Activated T-cell treated with anti-CD3 and anti-CD28 coated beads, Interleukin-2, amount 50 U/mL, for 24 hours (primary cell): ENCODE data around the gene FBLN2.
"Not testable (repeated sequence)": the region's sequence is repeated elsewhere in the genome, so short reads cannot be mapped to it uniquely, and the experiment has no call there.

Experiments
- DNase-seq: peaks from one replicate; pipeline ENCODE4 v3.0.0-alpha.2; 2020
- H3K27ac Mint-ChIP-seq: 2 replicates; pipeline ENCODE4 v1.8.0; 2020; ENCODE audit warnings: mild to moderate bottlenecking, mixed read lengths
- H3K27me3 Mint-ChIP-seq: 2 replicates; pipeline ENCODE4 v1.8.0; 2020; ENCODE audit warnings: mixed read lengths
- H3K36me3 Mint-ChIP-seq: 2 replicates; pipeline ENCODE4 v1.8.0; 2020; ENCODE audit warnings: low read depth, mixed read lengths
- H3K4me1 Mint-ChIP-seq: 2 replicates; pipeline ENCODE4 v1.8.0; 2020; ENCODE audit warnings: low read depth, mixed read lengths
- H3K4me3 Mint-ChIP-seq: 2 replicates; pipeline ENCODE4 v1.8.0; 2020; ENCODE audit warnings: mild to moderate bottlenecking, moderate library complexity, mixed read lengths
- H3K9me3 Mint-ChIP-seq: 2 replicates; pipeline ENCODE4 v1.8.0; 2020; ENCODE audit warnings: mixed read lengths

The FBLN2 gene

GRCh38 chr3:13559764-13560525, 11.0 kb downstream of the FBLN2 start:
- H3K36me3 Mint-ChIP-seq: no peaks in the 10 kb centered on the region
- H3K27ac Mint-ChIP-seq: no peak overlapping the region
- H3K27me3 Mint-ChIP-seq: peaks cover 32% of the 10 kb centered on the region
- H3K4me1 Mint-ChIP-seq: peaks cover 4% of the 10 kb centered on the region
- no peak for DNase-seq
- H3K4me3 Mint-ChIP-seq: no peak overlapping the region
- H3K9me3 Mint-ChIP-seq: no peaks in the 10 kb centered on the region

DNA sequence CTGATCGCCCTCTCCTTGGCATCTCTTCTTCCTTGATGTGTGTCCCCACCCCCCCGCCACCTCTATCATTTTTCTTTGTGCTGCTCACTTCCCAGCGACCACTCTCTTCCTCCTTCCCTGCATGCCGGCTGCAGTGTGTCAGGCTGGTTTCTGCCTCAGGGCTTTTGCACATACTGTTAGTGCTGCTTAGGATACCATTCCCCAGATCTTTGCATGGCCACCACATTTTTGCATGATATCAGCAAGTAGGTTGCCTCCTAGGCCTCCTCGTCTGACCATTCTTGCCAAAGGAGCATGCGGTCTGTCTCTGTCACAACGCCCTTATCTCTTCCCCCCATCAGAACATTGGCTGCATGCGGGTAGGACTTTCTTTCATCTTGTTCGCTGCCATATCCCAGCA, 12.5 kb downstream of the FBLN2 start:
- no peak overlapping the region for H3K27ac Mint-ChIP-seq
- no peaks in the 10 kb centered on the region for H3K36me3 Mint-ChIP-seq
- H3K4me3 Mint-ChIP-seq: no peak overlapping the region

GRCh38 chr3:13561967-13562366, 13.0 kb downstream of the FBLN2 start:
- Mint-ChIP-seq H3K27me3 (peaks cover 24% of the 10 kb centered on the region), H3K9me3 (no peaks in the 10 kb centered on the region), H3K4me1 (peaks cover under 1% of the 10 kb centered on the region), H3K27ac (no peak overlapping the region), H3K4me3 (no peak overlapping the region), H3K36me3 (no peaks in the 10 kb centered on the region)
- no peak for DNase-seq

More for the DNA sequence above, 12.5 kb downstream of the FBLN2 start:
- Mint-ChIP-seq H3K27me3 (peaks cover 26% of the 10 kb centered on the region), H3K4me1 (peaks cover 2% of the 10 kb centered on the region), H3K9me3 (no peaks in the 10 kb centered on the region)
- DNase-seq: no peak

GRCh38 chr3:13562421-13562820, 13.5 kb downstream of the FBLN2 start:
- H3K4me1 Mint-ChIP-seq, H3K27ac Mint-ChIP-seq, DNase-seq, H3K36me3 Mint-ChIP-seq, H3K9me3 Mint-ChIP-seq, H3K4me3 Mint-ChIP-seq: not testable (repeated sequence)
- H3K27me3 Mint-ChIP-seq: peaks cover 23% of the 10 kb centered on the region

GRCh38 chr3:13563321-13563720, 14.4 kb downstream of the FBLN2 start:
- DNase-seq: no peak
- H3K4me1 Mint-ChIP-seq: no peaks in the 10 kb centered on the region
- no peak overlapping the region for H3K4me3 Mint-ChIP-seq
- H3K36me3 Mint-ChIP-seq: no peaks in the 10 kb centered on the region
- no peak overlapping the region for H3K27ac Mint-ChIP-seq
- H3K9me3 Mint-ChIP-seq: no peaks in the 10 kb centered on the region
- peaks cover 23% of the 10 kb centered on the region for H3K27me3 Mint-ChIP-seq

DNA sequence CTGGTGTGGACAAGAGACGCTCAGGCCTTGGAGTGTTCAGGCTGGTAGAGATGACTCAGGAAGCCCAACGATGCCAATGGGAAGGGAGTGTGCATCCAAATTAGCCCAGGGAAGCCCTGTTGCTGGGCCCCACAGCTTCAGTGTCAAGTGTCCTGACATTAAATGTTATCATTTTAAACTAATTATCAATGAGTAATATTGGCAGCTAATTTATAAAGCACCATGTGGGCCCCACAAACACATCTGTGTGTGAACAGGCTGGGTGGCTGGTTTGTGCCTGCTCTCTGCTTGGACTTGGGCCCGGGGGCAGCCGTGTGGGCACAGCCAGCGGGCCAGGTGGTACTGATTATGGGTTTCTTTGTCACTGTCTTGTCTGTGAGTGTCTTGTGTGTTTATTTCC, 15.0 kb downstream of the FBLN2 start:
- no peaks in the 10 kb centered on the region for H3K9me3 Mint-ChIP-seq
- H3K27me3 Mint-ChIP-seq: peaks cover 20% of the 10 kb centered on the region
- no peaks in the 10 kb centered on the region for H3K4me1 Mint-ChIP-seq
- no peak for DNase-seq
- no peak overlapping the region for H3K27ac Mint-ChIP-seq
- H3K36me3 Mint-ChIP-seq: no peaks in the 10 kb centered on the region
- no peak overlapping the region for H3K4me3 Mint-ChIP-seq

GRCh38 chr3:13564751-13565560, 16.0 kb downstream of the FBLN2 start:
- H3K27ac Mint-ChIP-seq: no peak overlapping the region
- H3K36me3 Mint-ChIP-seq: no peaks in the 10 kb centered on the region
- no peak overlapping the region for H3K4me3 Mint-ChIP-seq
- H3K27me3 Mint-ChIP-seq: peaks cover 11% of the 10 kb centered on the region
- DNase-seq: no peak
- no peaks in the 10 kb centered on the region for H3K9me3 Mint-ChIP-seq
- H3K4me1 Mint-ChIP-seq: no peaks in the 10 kb centered on the region

DNA sequence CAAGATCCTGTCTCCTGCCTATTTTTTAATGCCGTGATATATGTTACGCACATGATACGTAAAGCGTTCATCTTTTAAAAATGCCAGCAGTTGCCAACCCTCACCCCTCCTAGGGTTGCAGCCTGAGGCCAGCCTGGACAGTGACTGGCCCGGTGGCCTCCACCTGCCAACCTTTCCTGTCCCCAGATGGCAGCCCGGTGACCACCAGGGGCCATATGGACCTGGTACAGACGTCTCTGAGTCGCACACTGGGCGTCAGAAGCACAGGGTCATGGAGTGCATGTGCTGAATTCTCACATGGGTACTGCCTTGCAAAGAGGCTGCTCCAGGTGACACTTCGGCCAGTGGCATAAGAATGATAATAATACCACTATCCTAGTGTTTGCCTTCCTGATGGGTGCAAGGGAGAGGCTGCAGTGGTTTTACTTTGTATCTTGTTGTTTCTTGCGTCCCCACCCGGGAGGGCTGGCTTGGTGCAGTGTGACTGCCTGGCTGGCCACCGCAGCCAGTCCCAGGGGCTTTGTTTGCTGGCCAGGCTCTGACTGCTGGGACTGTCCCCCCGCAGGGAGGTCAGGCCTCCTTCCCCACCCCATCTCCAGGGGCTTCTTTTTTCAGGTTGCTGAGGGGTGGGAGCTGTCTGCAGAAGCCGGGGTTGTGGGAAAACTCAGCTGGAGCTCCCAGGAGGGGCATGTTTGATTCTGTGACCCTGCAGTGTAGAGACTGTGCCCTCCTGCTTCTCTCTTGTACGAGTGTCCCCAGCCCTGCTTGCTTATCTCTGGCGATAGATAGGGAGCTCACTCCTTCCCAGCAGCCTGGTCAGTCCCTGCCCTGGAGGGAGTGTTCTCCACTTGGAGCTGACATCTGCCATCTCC, 16.9 kb downstream of the FBLN2 start:
- no peak overlapping the region for H3K4me3 Mint-ChIP-seq
- H3K36me3 Mint-ChIP-seq: no peaks in the 10 kb centered on the region
- no peaks in the 10 kb centered on the region for H3K9me3 Mint-ChIP-seq
- H3K27me3 Mint-ChIP-seq: peaks cover 5% of the 10 kb centered on the region
- no peaks in the 10 kb centered on the region for H3K4me1 Mint-ChIP-seq
- DNase-seq: no peak
- H3K27ac Mint-ChIP-seq: no peak overlapping the region

- Mint-ChIP-seq H3K4me3 (no peak overlapping the region), H3K27ac (no peak overlapping the region), H3K36me3 (no peaks in the 10 kb centered on the region), H3K9me3 (no peaks in the 10 kb centered on the region), H3K27me3 (peaks cover 4% of the 10 kb centered on the region), H3K4me1 (no peaks in the 10 kb centered on the region)
- DNase-seq: no peak
These were observed 17.5 kb downstream of the FBLN2 start for GRCh38 chr3:13566453-13566748.

DNA sequence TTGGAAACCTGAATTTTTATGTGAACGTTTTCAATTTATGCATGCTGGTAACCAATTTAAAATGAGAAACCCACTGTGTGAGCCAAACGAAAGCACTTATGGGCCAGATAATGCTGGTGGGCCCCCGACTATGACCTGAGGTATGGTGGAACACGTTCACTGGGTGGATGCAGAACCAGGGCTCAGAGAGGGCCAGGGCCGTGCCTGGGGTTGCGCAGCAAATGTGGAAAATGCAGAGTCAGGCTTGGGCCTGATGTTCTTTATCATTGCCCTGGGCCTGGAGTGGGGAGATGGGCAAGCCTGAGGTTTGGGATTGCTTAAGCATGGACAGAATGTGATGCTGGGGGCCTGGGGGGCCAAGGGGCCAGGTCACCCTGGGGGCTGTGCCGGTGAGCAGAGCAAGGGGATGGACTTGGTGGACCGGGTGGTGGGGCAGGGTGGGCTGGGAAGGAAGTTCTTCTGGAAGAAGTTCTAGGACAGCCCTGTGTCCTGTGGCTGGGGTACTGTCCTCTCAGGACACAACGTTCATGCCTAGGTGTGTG, 17.9 kb downstream of the FBLN2 start:
- H3K9me3 Mint-ChIP-seq: no peaks in the 10 kb centered on the region
- no peak overlapping the region for H3K27ac Mint-ChIP-seq
- no peaks in the 10 kb centered on the region for H3K36me3 Mint-ChIP-seq
- no peaks in the 10 kb centered on the region for H3K4me1 Mint-ChIP-seq
- H3K4me3 Mint-ChIP-seq: no peak overlapping the region
- peaks cover 4% of the 10 kb centered on the region for H3K27me3 Mint-ChIP-seq
- DNase-seq: no peak

DNA sequence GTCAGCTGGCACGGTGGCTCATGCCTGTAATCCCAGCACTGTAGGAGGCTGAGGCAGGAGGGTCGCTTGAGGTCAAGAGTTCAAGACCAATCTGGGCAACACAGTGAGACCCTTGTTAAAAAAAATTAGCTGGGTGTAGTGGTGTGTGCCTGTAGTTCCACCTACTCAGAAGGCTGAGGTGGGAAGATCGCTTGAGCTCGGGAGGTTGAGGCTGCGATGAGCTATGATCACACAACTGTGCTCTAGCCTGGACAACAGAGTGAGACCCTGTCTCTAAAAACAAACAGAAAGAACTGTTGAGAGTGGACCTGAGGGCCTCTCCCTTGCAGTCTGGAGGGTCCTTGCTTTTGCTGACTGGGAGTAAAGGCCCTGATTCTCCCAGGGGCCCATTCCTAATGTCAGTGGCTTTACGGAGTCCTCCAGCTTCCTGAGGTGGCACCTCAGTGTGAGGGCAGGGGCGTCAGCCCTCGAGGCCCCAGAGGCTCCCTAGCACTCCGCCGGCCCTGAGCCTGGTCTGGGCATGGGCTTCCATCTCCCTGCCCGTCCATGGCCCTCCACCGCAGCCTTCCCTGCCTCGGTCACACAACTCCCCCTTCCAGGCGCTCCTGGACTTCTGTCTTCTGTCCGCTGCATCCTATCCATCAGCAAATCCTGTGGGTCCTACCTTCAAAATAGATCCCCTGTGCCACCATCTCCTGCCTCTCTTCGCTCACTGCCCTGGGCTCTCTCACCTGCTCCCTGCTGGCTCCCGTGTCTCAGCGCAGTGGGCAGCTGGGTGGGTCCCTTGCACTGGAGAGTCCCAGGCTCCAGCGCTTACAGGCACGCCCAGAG, 19.0 kb downstream of the FBLN2 start:
- Mint-ChIP-seq H3K27ac (no peak overlapping the region), H3K4me1 (no peaks in the 10 kb centered on the region), H3K9me3 (no peaks in the 10 kb centered on the region), H3K27me3 (peaks cover 4% of the 10 kb centered on the region), H3K4me3 (no peak overlapping the region), H3K36me3 (no peaks in the 10 kb centered on the region)
- no peak for DNase-seq

DNA sequence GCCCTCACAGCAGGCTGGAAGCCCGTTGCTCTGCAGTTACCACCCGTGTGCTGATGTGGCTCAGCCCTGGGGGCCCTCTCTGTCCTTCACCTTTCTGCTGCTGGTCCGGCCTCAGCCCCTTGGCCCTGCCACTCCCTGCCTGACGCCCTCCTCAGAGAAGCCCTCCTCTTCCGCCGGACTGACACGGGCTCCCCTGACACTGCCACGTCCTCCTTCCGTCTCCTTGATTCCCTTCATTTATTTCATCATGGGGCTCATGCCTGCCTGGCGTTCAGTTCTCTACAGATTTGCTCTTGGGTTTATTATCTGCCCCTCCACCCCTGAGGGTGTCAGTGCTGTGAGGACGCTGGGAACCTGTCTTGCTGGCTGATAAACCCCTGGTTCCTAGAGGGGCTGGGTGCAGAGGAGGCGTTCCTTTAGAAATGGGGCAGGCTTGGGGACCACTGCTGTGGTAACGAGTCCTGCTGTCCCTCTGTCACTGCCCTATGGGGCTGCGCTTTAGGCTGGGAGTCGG, 19.6 kb downstream of the FBLN2 start:
- H3K27me3 Mint-ChIP-seq: no peaks in the 10 kb centered on the region
- no peak overlapping the region for H3K4me3 Mint-ChIP-seq
- no peak overlapping the region for H3K27ac Mint-ChIP-seq
- no peaks in the 10 kb centered on the region for H3K4me1 Mint-ChIP-seq
- no peaks in the 10 kb centered on the region for H3K9me3 Mint-ChIP-seq
- no peak for DNase-seq
- H3K36me3 Mint-ChIP-seq: no peaks in the 10 kb centered on the region

DNA sequence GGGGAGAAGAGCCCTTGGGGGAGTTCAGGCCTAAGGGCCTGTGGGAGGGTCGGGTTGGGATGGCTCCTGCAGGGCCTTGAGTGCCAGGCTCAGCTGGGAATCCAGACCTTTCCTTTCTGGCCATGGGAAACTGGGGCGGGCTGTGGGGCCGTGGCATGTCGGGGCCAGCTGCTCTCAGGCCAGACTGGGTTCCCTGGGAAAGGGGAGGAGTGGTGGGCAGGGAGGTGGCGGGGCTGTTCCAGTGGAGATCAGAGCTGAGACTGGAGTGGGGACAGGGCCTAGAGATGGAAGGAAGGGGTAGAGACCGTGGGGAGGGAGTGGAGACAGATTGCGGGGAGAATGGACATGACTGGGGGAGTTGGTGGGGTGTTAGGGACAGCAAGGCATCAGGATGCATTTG, 20.3 kb downstream of the FBLN2 start:
- H3K4me1 Mint-ChIP-seq: no peaks in the 10 kb centered on the region
- no peaks in the 10 kb centered on the region for H3K9me3 Mint-ChIP-seq
- DNase-seq: no peak
- no peak overlapping the region for H3K4me3 Mint-ChIP-seq
- no peaks in the 10 kb centered on the region for H3K27me3 Mint-ChIP-seq
- H3K36me3 Mint-ChIP-seq: no peaks in the 10 kb centered on the region
- no peak overlapping the region for H3K27ac Mint-ChIP-seq
